Hepatocyte (in vitro differentiated cells): ENCODE measurements around the gene LIPE. TPM values are rescaled to one million over a fixed set of nuclear protein-coding genes. Genes with fewer than 3 reads are reported as not detected.

Source experiments
- DNase-seq: peaks from one replicate; pipeline ENCODE4 v3.0.0-alpha.2; 2016; ENCODE audit warnings: low spot score
- H2AFZ ChIP-seq: fragments of 200-600 bp; sonication (generic); 2 replicates; pipeline ENCODE4 v1.6.0; 2016; ENCODE audit warnings: antibody characterized with exemption, mild to moderate bottlenecking
- H3K27ac ChIP-seq: fragments of 200-600 bp; sonication (generic); 2 replicates; pipeline ENCODE4 v1.5.1; 2016; ENCODE audit warnings: mild to moderate bottlenecking
- H3K27me3 ChIP-seq: fragments of 200-600 bp; sonication (generic); 2 replicates; pipeline ENCODE4 v1.6.1; 2016
- H3K36me3 ChIP-seq: fragments of 200-600 bp; sonication (generic); replicated peaks from 2 replicates; pipeline ENCODE4 v1.5.1; 2016; ENCODE audit warnings: low read depth; ENCODE audit not compliant: insufficient read depth
- H3K4me1 ChIP-seq: fragments of 200-600 bp; sonication (generic); 2 replicates; pipeline ENCODE4 v1.5.1; 2016; ENCODE audit warnings: mild to moderate bottlenecking, moderate library complexity; ENCODE audit not compliant: insufficient read depth
- H3K4me2 ChIP-seq: fragments of 200-600 bp; sonication (generic); 2 replicates; pipeline ENCODE4 v1.6.0; 2016
- H3K4me3 ChIP-seq: fragments of 200-600 bp; sonication (generic); 2 replicates; pipeline ENCODE4 v1.5.1; 2016; ENCODE audit warnings: mild to moderate bottlenecking
- H3K79me2 ChIP-seq: fragments of 200-600 bp; sonication (generic); 2 replicates; pipeline ENCODE4 v1.6.0; 2017; ENCODE audit warnings: mild to moderate bottlenecking
- H3K9me2 ChIP-seq: fragments of 200-600 bp; sonication (generic); replicated peaks from 2 replicates; pipeline ENCODE4 v1.6.0; 2017; ENCODE audit warnings: mild to moderate bottlenecking; ENCODE audit not compliant: insufficient read depth
- H3K9me3 ChIP-seq: fragments of 200-600 bp; sonication (generic); 2 replicates; pipeline ENCODE4 v1.5.1; 2016; ENCODE audit warnings: low read depth, mild to moderate bottlenecking
- H4K20me1 ChIP-seq: fragments of 200-600 bp; sonication (generic); 2 replicates; pipeline ENCODE4 v1.6.0; 2016; ENCODE audit warnings: mild to moderate bottlenecking; ENCODE audit not compliant: insufficient read depth, poor library complexity, severe bottlenecking
- EZH2 ChIP-seq: fragments of 200-600 bp; sonication (generic); IDR thresholded peaks from 2 replicates; pipeline ENCODE4 v1.6.1; 2016; ENCODE audit warnings: antibody characterized with exemption, mild to moderate bottlenecking, borderline replicate concordance
- EZH2phosphoT487 ChIP-seq: fragments of 200-600 bp; sonication (generic); IDR thresholded peaks from one replicate; pipeline ENCODE4 v1.6.1; 2018; ENCODE audit warnings: antibody characterized with exemption, mild to moderate bottlenecking, low read depth, moderate library complexity; ENCODE audit not compliant: unreplicated experiment, severe bottlenecking
- WGBS: methylation state at CpG from one replicate; pipeline ENCODE4 v1.1.6; 2016; ENCODE audit warnings: low lambda C conversion rate; ENCODE audit errors: missing lambda C conversion rate; 5-methylcytosine and 5-hydroxymethylcytosine counted together
- polyA plus RNA-seq: library from polyadenylated mRNA; unstranded; fragments of >200 nt; fragmentation: Nextera tagmentation; extraction: Ambion mirVana; gene quantifications from 2 replicates; pipeline ENCODE4 v1.2.1, GENCODE V29; 2016
- total RNA-seq: library from RNA; depleted of rRNA; stranded (reverse); fragments of >200 nt; gene quantifications from 2 replicates; pipeline ENCODE4 v1.2.3, GENCODE V29; 2014
- TF ChIP-seq, protein P1 (sequence below): fragments of 200-600 bp; sonication (generic); IDR thresholded peaks from 2 replicates; pipeline ENCODE4 v1.5.1; 2016; ENCODE audit warnings: antibody characterized with exemption, mild to moderate bottlenecking; ENCODE audit not compliant: poor library complexity

Gene LIPE
- total and polyA plus RNA-seq, 2 experiments from 2014 or later = 6.4 to 7.1 TPM

DNA sequence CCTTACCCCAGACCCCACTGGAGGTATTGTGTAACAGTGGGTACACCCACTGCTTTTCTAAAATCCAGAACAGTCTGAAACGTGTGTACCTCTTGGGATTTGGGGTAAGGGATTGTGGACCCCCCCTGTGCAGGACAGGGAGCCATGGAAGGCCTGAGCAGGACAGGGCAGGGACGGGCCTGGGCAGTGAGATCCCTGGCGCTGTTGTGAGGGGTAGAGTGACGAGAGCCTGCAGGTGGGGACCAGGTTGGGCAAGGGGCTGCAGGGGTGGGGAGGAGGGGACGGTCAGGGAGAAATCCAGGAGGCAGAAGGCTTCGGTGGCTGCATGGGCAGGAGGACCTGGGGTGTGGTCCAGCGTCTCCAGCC is 65.7 kb downstream of the LIPE start:
- H3K79me2 ChIP-seq = no peaks in the 10 kb centered on the region
- H3K4me1 ChIP-seq = no peaks in the 10 kb centered on the region
- no peak for DNase-seq
- H3K4me2 ChIP-seq = no peak overlapping the region
- TF ChIP-seq EZH2 (no peak), EZH2phosphoT487 (no peak)
- TF ChIP-seq, protein P1, sequence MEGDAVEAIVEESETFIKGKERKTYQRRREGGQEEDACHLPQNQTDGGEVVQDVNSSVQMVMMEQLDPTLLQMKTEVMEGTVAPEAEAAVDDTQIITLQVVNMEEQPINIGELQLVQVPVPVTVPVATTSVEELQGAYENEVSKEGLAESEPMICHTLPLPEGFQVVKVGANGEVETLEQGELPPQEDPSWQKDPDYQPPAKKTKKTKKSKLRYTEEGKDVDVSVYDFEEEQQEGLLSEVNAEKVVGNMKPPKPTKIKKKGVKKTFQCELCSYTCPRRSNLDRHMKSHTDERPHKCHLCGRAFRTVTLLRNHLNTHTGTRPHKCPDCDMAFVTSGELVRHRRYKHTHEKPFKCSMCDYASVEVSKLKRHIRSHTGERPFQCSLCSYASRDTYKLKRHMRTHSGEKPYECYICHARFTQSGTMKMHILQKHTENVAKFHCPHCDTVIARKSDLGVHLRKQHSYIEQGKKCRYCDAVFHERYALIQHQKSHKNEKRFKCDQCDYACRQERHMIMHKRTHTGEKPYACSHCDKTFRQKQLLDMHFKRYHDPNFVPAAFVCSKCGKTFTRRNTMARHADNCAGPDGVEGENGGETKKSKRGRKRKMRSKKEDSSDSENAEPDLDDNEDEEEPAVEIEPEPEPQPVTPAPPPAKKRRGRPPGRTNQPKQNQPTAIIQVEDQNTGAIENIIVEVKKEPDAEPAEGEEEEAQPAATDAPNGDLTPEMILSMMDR = no peak
- H3K27me3 ChIP-seq = no peaks in the 10 kb centered on the region
- H3K27ac ChIP-seq = no peak overlapping the region
- H2AFZ ChIP-seq = no peak overlapping the region
- no peaks in the 10 kb centered on the region for H3K36me3 ChIP-seq
- no peaks in the 10 kb centered on the region for H3K9me2 ChIP-seq
- H3K4me3 ChIP-seq = no peak overlapping the region
- 94% methylated on average over 5 of the region's 7 CpGs for WGBS
- H3K9me3 ChIP-seq = no peaks in the 10 kb centered on the region
- no peaks in the 10 kb centered on the region for H4K20me1 ChIP-seq

DNA sequence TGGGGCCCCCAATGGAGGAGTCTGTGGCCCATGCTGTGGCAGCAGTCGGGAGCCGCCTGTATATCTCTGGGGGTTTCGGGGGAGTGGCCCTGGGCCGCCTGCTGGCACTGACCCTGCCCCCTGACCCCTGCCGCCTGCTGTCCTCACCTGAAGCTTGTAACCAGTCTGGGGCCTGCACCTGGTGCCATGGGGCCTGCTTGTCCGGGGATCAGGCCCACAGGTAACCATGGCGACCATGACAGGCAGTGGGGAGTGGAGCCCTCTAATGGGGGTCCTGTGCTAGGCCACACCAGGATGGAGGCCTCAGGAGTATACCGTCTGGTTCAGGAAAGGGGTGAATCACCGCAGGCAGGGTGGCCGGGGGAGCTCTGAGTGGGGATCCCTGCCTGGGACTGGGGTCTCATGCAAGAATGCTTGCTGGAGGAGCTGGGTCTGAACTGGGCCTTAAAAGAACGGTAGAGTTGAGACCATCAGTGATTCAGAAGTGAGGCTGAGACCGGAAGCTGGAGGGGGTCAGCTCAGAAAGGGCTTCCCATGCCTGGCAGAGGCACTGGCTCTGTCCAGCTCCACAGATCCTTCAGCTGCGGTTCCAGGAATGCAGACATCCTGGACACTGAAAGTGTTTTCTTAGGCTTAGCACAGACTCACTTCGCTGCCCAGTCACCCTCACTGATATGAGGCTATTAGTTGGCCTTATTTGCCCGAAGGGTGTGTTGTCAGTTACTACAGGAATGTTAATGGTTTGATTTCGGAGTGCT is 66.2 kb downstream of the LIPE start:
- Histone ChIP-seq H3K9me2 (no peaks in the 10 kb centered on the region), H3K4me1 (no peaks in the 10 kb centered on the region), H3K36me3 (no peaks in the 10 kb centered on the region), H4K20me1 (no peaks in the 10 kb centered on the region), H3K27ac (no peak overlapping the region), H3K4me3 (no peak overlapping the region), H3K27me3 (no peaks in the 10 kb centered on the region), H3K9me3 (no peaks in the 10 kb centered on the region), H3K4me2 (no peak overlapping the region), H3K79me2 (no peaks in the 10 kb centered on the region), H2AFZ (no peak overlapping the region)
- TF ChIP-seq, protein P1 = no peak
- TF ChIP-seq EZH2 (no peak), EZH2phosphoT487 (no peak)
- DNase-seq = no peak
- WGBS = 86% methylated on average over 16 of the region's 16 CpGs

DNA sequence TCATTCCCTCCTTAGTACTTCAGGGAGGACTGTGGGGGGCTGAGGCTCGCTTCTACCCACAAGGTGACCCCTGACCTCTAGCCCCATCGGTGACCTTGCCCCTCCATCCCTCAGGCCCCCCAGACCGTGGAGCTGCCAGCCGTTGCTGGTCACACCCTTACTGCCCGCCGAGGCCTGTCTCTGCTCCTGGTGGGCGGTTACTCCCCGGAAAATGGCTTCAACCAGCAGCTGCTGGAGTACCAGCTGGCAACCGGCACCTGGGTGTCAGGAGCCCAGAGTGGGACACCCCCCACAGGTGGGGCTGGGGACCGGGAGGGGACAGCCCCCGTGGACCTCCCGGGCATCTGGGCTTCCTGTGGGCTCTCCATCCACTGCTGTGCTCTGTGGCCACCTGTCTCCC is 69.9 kb downstream of the LIPE start:
- no peak for DNase-seq
- Histone ChIP-seq H3K27ac (no peak overlapping the region), H2AFZ (no peak overlapping the region), H3K9me3 (no peaks in the 10 kb centered on the region), H3K4me2 (no peak overlapping the region), H4K20me1 (no peaks in the 10 kb centered on the region), H3K27me3 (no peaks in the 10 kb centered on the region), H3K4me1 (no peaks in the 10 kb centered on the region), H3K79me2 (no peaks in the 10 kb centered on the region), H3K9me2 (no peaks in the 10 kb centered on the region), H3K4me3 (no peak overlapping the region), H3K36me3 (no peaks in the 10 kb centered on the region)
- no peak for TF ChIP-seq EZH2phosphoT487
- no peak for TF ChIP-seq EZH2
- TF ChIP-seq, protein P1 = no peak
- 95% methylated on average over 12 of the region's 12 CpGs for WGBS
